Gastrocnemius medialis (tissue), 4 donors: ENCODE measurements around the gene LRCH3.

Source experiments
- POLR2A ChIP-seq, 2 donors: fragments of 450-650 bp; IDR thresholded peaks; one replicate each; pipeline ENCODE4 v1.6.1; 2017; ENCODE audit warnings: antibody characterized with exemption in 2 of 2, mild to moderate bottlenecking in 2 of 2, moderate library complexity in 2 of 2
- TF ChIP-seq, protein P1 (sequence below), 5 experiments: fragments of 450-650 bp in 3 of 5; fragments of 200-600 bp in 2 of 5; sonication (generic) in 2 of 5; IDR thresholded peaks in 4 of 5; conservative IDR thresholded peaks in 1 of 5; 1 replicate in 4 of 5; 2 replicates in 1 of 5; pipeline ENCODE4 v1.5.1; 2016 to 2019; ENCODE audit warnings: antibody characterized with exemption in 5 of 5, mild to moderate bottlenecking in 3 of 5, moderate library complexity in 3 of 5

GRCh38 chr3:197800379-197800778 is 9.3 kb downstream of the LRCH3 start:
- TF ChIP-seq, protein P1, sequence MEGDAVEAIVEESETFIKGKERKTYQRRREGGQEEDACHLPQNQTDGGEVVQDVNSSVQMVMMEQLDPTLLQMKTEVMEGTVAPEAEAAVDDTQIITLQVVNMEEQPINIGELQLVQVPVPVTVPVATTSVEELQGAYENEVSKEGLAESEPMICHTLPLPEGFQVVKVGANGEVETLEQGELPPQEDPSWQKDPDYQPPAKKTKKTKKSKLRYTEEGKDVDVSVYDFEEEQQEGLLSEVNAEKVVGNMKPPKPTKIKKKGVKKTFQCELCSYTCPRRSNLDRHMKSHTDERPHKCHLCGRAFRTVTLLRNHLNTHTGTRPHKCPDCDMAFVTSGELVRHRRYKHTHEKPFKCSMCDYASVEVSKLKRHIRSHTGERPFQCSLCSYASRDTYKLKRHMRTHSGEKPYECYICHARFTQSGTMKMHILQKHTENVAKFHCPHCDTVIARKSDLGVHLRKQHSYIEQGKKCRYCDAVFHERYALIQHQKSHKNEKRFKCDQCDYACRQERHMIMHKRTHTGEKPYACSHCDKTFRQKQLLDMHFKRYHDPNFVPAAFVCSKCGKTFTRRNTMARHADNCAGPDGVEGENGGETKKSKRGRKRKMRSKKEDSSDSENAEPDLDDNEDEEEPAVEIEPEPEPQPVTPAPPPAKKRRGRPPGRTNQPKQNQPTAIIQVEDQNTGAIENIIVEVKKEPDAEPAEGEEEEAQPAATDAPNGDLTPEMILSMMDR (IDR thresholded peaks at IDR 0.05 in 4 of 5, conservative IDR thresholded peaks at IDR 0.05 in 1 of 5), result no peak
- no peak for TF ChIP-seq POLR2A (IDR thresholded peaks at IDR 0.05)
